Germinal center (tissue), 1 donor: ENCODE measurements around the gene GALR1.
"Not testable (repeated sequence)": the region's sequence is repeated elsewhere in the genome, so short reads cannot be mapped to it uniquely, and the experiment has no call there.

Experiments used
- DNase-seq: peaks from one replicate; pipeline ENCODE4 v3.0.0; 2012; ENCODE audit warnings: mixed read lengths, low spot score

The GALR1 gene, protein sequence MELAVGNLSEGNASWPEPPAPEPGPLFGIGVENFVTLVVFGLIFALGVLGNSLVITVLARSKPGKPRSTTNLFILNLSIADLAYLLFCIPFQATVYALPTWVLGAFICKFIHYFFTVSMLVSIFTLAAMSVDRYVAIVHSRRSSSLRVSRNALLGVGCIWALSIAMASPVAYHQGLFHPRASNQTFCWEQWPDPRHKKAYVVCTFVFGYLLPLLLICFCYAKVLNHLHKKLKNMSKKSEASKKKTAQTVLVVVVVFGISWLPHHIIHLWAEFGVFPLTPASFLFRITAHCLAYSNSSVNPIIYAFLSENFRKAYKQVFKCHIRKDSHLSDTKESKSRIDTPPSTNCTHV

DNA sequence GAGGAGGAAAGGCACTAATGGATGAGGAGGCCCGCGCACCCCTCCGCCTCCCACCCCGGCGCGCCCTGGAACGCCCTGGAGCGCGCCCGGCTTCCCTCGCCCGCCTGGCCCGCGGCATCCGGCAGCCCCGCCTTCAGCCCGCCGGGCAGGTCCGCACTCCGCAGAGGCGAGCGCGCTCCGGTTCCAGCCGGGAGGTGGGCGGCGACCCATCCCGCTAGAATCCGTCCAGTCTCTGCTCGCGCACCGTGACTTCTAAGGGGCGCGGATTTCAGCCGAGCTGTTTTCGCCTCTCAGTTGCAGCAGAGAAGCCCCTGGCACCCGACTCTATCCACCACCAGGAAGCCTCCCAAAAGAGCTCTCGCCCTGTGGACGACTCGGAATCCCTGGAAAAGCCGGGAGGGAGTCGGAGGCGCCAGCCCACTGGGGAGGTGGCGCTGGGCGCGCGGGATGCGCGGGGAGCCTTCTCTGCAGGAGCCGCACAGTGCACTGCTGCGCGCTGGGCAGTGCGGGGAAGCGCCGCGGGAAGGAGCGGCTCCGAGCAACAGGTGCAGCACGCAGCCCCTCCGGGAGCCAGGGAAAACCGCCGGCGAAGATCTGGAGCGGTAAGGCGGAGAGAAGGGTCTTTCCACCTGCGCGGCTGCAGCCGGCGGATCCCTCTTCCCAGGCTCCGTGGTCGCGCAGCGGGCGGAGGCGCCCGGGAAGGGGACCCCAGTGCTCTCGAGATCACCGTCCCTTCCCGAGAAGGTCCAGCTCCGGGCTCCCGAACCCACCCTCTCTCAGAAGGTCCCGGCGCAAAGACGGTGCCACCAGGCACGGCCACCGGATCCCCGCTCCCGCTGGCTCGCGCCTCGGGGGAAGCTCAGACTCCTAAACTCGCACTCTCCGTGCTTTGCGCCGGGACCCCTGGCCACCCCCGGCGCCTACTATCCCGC, at the start of gene GALR1:
TSS of gene GALR1 (plus strand) at position 280 of the 932 bp plus-strand sequence. CDS start 701 bp downstream, outside the sequence.
- no peak for DNase-seq

DNA sequence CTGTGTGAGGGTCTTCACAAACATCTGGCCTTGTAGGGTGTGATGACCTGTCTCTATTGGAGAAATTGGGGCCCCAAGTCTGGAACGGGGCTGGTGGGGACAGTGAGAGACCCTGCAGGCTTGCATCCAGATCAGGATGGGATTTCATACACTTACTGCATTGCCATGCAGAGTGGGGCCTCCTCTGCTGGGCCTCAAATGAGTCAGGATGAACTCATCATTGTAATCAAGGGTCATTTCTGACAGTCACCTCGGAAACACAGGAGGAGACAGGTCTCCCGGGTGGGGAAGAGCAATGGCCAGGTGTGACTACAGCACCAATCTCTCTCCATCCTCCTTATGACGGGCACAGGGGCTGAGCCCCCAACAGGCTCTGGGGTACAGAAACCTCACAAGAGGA, 48.1 kb upstream of the GALR1 start:
- no peak for DNase-seq

DNA sequence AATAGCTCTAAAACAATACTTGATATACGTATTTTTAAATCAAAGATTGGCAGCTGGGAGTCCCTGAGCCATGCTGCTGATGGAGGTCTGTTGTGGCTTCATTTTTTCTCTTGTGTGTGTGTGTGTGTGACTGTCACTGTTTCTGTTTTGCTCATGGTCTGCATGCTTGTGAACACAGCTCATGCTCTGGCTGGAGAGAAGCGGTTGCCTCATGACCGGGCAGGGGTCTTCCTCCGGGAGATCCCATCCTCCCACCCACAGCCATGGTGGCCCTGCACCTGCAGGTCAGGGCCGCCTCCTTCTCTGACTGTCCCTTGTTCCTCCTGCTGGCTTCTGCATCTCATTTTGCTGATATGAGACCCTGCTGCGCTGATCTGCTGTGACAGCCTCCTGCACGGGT, 47.3 kb upstream of the GALR1 start:
- DNase-seq: no peak

DNA sequence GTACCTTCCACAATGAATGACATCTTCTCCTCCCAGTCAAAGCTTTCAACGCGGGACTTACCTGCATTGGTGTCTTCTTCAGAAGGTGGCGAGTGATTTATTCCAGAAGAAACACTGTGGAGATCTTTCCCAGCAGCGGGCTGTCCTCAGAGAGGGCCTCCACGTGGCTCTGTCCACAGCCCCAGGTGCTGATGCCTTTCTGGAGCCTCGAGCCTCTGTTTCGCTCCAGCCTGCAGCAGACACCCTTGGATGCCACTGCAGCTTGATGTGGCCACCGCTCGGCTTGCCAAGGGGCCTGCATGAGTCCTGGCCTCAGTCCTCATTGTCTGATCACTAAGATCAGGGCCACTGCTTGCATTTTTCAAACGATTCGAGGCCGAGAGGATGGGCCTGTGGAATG, 46.6 kb upstream of the GALR1 start:
- no peak for DNase-seq

DNA sequence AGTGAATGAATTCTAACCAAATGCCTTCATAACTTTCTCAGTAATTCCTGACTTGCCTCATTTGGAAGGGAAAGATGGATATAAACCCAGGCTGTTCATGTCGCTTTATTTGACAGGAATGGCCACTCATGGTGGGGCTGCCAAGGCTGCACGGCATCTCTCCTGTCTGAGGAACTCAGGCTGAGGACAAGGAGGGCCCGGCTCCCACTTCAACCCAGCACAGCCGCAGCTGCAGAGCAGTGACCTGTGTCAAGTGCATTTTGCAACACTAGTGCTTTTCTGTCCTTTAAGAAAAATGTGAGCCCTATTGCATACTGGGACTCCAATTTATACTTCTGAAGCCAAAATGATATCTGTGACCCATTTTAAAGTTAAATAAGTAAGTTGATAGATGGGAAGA, 45.8 kb upstream of the GALR1 start:
- no peak for DNase-seq

DNA sequence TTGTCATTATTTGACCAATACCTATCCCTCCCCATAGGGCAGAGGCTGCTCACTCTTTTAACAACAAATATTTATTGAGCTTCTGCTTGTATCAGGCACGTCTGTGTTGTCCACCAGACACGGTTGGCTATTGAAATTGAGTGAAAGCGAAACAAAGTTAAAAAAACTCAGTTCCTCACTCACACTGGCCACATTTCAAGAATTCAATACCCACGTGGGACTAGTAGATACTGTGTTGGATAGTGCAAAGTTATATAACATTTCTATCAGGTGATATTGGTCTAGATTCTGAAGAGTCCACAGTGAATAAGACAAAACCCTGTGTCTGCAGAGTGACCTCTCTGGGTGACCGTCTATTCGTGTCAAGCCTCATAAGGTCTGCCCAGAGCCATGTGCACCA, 43.9 kb upstream of the GALR1 start:
- no peak for DNase-seq

DNA sequence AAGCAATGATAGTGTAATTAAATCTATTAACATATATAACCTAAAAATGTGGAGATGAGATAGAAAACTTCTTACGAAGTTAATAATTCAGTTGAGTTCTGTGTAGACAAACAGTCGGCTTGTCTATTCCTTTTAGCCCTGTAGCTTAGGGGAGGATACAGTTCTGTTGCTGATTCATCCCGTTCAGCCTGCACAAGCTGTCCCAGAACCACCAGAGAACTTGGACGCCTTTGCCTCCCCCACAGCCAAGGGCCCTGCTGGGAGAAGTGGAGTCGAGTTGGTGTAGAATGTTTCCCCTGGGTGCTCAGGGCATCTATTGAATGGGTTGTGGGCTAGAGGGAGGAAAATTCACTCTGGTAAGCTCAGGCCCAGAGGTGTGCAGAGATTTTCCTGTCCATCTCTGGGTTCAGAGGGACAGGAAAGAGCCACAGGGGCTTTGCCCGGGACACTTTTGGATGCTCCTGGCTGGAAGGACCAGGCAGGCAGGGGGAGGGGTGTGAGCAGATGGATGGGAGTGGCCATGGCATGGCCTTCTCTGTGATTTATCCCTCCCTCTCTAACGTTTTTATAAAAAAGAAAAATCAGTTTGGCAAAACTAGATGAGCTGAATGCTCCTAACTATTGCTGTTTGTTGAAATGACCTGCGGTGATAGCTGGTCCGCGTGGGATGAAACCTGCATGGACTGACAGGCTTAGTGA, 42.8 kb upstream of the GALR1 start:
- no peak for DNase-seq

DNA sequence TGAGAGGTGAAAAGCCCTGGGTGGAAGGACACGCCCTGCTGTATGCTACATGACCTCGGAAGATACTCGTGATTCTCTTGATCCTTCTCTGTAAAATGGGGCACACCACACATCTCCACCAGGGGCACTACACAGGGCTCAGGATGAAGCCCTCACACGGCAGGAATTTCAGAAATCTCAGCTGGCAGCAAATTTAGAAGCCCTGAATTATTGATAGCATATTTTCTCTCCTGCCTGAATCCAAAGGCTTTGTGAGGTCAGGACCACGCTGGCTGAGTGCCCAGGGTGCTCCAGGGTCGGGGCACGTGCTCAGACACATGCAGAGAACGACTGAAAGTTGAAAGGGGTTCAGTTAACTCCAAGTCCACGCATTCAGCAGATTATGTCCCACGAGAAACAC, 42.1 kb upstream of the GALR1 start:
- peak; percentile 73 for DNase-seq

DNA sequence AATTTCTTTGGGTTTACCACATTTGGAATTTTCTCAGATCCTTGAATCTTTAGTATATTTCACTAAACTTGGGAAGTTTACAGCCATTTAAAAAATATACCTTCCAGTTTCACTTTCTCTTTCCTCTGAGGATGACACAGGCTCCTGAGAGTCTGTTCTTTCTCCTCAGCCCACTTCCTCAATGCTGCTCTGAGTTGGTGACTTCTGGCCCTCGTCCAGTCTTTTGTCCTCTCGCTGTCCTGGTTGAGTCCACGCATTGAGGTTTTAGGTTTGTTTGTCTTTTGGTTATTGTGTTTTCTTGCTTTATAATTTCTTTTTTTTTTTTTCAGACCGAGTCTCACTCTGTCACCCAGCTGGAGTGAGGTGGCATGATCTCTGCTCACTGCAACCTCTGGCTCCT, 40.7 kb upstream of the GALR1 start:
- peak; percentile 55 for DNase-seq

DNA sequence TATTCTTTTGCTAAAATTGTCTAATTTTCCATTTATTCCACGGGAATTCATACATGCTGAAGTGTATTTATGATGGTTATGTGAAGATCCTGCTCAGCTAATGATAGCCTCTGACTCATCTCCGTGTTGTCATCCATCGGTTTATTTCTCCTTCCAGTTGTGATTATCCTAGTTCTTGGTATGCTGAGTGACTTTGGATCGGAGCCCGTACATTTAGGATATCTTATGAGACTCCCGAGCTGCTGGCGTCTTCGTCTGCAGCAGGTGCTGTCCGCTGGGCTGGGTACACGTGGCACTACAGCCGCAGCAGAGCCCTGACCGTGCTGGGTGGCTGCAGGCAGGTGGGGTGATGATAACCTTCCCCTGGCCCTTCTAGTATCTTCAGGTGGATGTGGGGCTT, 40.1 kb upstream of the GALR1 start:
- no peak for DNase-seq

DNA sequence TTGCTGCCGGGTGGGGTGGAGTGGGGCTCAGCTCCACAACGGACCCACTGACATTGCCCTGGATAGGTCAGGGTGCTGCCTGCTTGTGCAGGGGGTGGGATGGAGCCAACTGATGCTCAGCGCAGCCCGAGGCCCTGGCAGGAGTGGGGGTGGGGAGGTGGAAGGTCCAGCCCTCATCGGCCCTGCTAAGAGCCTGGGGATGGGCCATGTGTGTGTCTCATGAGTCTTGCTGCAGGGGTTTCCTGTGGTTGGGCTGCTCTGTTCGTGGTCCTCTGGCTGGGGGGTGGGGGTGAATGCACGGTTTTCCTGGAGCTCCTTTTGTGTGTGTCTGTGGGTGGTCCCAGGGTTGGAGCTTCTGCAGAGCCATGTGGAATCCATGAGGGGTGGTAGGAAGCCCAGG, 39.4 kb upstream of the GALR1 start:
- no peak for DNase-seq

DNA sequence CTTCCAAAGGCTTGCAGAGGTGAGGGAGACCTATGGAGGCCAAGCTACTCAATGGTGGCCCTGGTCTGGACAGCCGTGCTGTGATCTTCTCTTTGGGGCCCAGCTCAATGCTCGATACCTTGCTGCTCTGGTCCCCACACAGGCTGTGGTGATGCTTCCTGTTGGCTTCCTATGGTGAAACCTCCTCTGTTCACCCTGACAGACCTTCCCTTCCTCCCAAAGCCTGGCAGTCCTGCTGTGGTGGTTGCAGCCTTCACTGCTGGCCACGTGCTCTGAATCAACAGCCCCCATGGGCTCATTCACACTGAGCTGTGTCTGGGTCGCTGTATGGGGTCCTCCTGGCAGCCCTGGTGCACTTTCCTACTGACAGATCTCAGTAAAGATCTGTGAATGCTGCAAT, 31.0 kb upstream of the GALR1 start:
- DNase-seq: no peak

DNA sequence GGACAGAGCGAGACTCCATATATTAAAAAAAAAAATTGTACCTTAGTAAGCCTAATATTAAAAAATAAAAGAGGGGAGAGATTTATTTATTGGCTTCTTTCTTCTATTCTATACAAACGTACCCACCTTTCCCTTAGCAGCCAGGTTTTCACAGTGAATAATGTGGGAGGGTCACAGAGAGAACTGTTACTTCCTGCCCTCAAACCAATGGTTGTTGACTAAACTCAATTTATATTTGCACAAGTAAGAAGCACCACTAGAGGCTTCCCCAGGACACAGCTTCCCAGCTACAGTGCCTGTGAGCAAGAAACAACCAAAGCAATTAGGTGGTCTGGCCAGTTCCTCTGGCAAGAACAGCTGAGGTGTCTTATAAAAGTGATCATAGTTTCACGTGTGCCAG, 28.9 kb upstream of the GALR1 start:
- no peak for DNase-seq

DNA sequence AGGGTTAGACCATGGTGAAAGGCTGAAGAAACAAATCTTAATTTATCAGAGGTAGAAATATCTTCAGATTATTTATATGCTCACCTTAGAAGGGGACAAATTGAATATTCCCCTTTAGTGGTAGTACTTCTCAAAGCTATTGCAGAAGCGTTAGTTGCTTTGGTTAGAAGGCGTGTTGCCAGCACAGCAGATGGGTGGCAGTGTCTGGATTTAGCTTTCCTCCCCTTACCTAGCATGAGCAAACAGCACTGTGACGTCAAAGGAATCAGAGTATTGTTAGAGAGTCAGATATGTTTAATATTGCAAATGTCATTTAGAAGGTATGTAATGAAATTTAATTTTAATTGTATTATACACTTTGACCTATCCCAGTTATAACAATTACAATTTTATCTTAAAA, 27.2 kb upstream of the GALR1 start:
- DNase-seq: no peak

DNA sequence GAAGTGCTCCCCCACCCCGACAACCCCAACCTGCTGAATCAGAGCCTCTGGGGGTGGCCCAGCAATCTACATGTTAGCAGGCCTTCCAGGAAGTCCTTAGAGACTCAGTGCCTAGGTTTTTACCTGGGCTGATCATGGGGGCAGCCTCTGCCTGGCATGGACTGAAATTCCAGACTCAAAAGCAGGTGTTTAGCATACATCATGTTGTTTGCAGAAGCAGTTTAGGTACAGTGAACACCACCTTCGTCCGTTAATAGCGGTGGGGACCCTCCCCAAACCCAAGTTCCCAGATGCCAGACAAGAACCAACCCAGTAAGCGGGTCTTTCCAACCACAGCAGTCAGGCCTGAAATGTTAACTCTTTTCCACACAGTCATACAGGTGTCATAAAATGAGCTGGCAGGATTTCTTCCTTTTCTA, 26.4 kb upstream of the GALR1 start:
- no peak for DNase-seq

DNA sequence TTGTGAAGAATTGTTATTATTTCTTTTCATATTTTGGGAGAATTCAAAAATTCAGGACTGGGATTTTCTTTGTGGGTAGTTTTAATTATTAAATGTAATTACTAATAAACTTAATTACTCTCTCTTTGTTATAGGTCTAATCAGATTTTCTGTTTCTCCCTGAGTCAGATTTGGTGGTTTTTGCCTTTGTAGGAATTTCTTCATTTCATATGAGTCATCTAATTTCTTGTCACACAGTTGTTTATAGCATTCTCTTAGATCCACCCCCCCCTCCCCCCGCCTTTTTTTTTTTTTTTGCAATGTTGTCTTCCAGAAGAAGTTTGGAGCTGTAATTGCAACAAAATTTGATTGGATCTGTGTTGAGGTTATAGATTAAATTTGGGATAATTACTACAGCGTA, 26.0 kb upstream of the GALR1 start:
- DNase-seq: no peak

DNA sequence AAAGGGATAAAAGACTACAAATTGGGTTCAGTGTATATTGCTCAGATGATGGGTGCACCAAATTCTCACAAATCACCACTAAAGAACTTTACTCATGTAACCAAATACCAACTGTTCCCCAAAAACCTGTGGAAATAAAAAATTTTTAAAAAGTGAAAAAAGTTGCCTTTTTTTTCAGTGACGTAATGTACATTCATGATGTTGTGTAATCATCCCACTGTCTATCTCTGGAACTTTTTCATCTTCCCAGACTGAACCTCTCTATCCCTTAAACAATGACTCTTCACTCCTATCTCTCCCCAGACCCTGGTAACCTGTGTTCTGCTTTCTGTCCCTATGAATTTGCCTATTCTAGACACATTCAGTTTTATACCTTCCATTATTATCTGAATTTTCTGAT, 19.0 kb upstream of the GALR1 start:
- no peak for DNase-seq

DNA sequence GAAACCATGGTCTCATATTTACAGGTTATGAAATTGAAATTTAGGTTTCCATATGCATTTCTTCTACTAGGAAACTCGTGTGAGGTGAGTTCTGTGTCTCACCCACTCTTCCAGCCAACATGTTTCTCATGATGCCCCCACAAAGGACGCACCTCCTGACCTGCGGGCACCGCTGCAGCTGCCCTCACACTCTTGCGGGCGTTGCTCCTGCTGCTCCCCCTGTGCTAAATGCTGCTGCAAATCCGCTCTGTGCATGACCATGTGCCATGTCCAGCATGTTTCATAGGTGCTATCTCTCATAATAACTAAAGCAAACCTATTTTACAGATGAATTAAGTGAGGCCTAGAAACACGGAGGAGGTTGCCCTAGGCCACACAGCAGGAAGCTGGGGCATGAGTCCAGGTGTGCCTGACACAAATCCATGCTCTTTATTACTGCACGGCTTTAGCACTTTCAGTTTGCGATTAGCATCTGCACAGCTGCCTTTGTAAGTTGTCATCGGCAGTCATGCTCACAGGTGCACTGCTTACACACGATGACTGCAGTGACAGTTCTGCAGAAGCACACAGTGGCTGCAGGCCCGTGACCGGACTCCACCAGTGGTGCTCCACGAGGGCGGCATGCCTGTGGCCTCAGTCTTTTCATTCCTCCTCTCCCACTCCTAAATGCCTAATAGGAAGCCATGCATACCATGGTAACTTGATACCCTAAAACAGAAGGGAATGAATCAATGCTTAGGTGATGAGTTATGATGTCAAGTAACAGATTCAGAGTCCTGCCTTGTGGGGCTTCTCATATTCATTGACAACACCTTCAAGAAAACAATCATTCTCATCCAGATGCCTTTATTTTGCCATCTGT, 14.9 kb upstream of the GALR1 start:
- DNase-seq: no peak

DNA sequence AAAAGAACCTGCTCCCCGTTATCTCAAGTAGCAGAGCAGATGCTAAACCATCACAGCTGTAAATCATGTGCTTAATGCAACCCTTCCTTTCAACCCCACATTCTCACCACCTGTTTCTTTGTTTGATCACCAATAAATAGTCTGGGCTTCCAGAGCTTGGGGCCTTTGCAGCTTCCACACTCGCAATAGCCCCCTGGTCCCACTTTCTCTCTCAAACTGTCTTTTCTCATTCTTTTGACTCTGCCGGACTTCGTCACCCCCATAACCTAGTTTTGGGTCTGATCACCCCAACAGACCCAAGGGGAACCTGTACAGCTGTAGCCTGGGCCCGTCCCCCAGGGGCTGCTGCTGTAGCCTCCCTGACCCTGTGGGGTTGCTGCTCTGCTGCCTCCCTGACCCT, 10.4 kb upstream of the GALR1 start:
- DNase-seq: not testable (repeated sequence)

DNA sequence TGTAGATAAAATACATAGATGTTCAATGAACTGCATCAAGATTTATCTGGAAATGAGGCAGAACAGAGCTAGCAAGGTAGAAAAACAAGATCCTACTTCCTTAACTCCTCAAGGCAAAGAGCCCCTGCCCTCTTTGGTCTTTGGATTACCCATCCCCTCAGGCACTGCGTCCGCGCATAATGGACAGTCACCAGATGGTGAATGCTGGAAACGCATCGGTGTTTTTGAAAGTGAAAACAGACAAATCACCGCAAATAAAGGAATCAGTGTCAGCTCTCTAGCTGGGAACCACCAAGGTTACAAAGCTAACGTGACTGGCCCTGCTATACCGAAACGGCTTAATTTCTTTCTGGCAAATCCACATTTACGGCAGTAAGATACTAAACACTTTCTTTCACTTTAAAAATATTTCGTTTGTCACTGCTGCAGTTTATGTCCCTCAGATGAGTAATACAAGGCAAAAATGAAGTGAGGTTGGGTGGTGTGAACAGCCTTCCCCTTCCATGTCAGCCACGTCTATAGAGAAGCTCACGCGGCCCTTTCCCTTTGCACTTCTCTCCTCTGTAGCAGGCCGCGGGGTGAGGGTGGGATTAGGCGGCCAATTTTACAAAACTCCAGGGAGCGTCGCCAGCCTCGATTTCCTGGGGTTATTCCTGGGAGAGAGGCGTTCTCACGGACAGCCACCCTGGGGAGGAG, 627 bp upstream of the GALR1 start:
- DNase-seq: no peak

DNA sequence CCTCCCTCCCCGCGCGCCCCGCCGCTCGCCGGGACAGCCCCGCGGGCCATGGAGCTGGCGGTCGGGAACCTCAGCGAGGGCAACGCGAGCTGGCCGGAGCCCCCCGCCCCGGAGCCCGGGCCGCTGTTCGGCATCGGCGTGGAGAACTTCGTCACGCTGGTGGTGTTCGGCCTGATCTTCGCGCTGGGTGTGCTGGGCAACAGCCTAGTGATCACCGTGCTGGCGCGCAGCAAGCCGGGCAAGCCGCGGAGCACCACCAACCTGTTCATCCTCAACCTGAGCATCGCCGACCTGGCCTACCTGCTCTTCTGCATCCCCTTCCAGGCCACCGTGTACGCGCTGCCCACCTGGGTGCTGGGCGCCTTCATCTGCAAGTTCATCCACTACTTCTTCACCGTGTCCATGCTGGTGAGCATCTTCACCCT, 865 bp downstream of the GALR1 start:
- no peak for DNase-seq
